ENCODE data around the gene SLC49A3.
"Not testable (repeated sequence)": the region's sequence is repeated elsewhere in the genome, so short reads cannot be mapped to it uniquely, and the experiment has no call there.

The SLC49A3 gene

DNA sequence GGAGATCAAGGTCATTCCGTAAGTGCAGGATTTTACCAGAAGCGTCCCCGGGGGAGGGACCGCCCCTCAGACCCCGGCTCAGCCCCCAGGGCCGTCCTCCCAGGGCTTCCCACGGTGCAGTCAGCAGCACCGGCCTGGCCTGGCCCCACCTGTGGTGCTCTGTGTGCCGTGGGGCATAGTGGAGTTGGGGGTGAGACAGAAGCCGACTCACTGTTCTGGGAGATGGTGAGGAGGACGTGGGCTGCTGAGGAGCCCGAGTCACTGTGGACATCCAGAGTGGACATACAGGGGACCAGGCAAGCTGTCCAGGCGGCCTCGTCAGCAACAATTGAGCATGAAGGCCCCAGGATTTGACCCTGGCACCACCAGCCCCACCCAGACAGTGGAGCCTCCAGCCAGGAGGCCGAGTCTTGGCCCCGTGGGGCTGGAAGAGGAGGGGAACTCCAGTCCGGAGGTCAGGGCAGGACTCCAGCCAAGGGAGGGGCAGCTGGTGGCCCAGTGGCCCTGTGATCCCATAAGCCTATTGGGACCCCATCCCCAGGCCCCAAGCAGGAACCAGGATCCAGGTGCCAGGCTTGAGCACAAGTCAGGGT lies 34.0 kb downstream of the SLC49A3 start:
- DNase-seq (ENCODE audit: low read depth in 2 of 3, low spot score in 1 of 3): no peak

DNA sequence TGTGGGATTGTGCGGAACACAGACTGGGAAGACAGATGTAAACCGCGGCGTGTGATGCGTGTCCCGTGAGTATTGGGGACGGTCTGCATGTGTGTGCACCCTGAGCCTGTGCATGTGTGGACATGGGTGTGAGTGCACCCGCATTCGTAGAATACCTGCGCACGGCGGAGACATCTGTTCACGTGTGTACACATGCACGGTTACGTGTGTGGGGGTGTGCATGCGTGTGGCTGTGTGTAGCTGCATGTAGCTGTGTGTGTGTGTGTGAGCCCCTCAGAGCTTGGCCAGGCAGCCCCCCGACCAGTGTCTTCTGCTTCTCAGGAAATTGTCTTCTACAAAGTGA lies 34.5 kb downstream of the SLC49A3 start:
- no peak for DNase-seq (ENCODE audit: low read depth in 2 of 3, low spot score in 1 of 3)

GRCh38 chr4:653831-654502 lies 35.0 kb downstream of the SLC49A3 start:
- no peak for DNase-seq (ENCODE audit: low read depth in 2 of 3, low spot score in 1 of 3)

DNA sequence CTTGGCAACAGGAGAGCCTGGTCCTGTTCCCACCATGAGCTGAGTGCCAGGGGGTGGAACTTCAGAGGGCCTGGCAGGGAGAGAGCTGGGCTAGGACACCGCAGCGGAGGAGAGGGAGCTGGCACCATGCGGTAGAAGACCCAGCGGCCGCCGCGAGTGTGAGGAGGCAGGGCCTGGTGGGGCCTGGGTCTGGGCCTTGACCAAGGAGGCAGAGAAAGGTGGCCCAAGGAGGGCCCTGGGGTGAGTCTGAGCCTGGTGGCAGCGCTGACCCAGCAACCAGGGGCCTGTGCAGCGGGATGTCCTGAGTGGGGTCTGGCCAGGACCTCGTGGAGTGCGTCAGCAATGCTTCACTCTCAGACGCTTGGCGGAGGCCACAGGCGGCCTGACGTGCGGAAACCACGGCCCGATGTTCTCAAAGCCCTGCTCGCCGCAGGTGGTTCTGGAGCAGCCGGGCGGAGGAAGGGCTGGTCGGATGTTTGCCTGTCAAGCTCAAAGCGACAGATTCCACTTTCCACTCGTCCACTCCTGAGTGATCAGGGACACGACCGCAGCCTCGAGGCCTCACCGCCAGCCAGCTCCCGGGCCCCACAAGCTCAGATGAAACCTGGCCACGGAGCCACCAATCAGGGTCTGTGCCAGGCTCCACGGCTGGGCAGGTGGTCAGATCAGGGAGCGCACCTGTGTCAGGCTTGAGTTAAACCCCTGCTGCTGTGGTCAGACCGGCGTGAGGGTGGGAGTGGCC lies 35.7 kb downstream of the SLC49A3 start:
- DNase-seq (ENCODE audit: low read depth in 2 of 3, low spot score in 1 of 3): no peak

GRCh38 chr4:651884-652642 lies 36.9 kb downstream of the SLC49A3 start:
- DNase-seq (ENCODE audit: low read depth in 2 of 3, low spot score in 1 of 3): no peak

DNA sequence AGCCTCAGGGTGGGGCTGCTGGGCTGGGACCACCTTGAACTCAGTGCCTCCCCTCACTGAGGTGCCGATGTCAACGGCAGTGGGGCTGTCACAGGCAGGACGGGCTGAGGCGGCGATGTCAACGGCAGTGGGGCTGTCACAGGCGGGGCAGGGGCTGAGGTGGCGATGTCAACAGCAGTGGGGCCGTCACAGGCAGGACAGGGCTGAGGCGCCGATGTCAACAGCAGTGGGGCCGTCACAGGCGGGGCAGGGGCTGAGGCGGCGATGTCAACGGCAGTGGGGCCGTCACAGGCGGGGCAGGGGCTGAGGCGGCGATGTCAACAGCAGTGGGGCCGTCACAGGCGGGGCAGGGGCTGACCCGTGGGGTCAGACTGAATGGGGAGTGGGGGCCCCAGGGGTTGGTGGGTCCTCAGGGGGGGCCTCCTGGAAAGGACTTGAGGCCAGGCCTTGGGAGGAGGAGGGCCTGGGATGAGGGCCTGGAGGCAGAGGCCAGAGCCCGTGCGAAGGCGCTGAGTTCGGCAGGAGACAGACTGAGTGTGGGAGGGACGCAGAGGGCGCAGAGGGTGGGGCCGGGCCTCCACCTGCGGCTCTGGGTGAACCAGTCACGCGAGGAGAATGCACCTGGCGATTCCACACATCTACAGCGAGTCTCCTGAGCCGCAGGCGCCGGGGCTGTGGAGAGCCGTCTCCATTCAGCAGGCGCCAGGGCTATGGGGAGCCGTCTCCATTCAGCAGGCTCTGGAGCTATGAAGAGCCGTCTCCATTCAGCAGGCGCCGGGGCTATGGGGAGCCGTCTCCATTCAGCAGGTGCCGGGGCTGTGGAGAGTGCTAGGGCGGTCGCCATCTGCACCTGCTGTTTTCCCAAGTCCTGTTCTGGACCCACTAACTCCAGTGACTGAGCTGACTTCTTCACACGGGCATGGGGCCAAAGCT lies 37.7 kb downstream of the SLC49A3 start:
- no peak for DNase-seq (ENCODE audit: low read depth in 2 of 3, low spot score in 1 of 3)

DNA sequence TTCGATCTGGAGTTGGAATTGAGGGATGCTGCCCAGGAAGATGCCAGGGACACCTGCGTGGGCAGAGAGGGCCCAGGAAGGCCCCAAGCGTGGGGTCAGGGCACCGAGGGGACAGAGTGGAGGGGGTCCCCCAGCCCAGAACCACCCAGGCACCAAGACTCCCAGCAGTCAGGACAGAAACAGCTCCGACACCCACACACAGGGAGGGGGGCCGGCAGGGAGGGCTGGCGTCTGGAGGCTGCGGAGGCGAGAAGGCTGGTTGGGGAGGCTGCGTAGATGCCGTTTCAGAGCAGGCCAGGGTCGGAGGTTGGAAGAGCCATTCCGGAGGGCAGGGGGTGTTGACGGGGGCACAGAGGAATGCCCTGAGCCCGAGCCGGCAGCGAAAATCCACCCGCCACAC lies 38.5 kb downstream of the SLC49A3 start:
- DNase-seq (ENCODE audit: low read depth in 2 of 3, low spot score in 1 of 3): no peak

- DNase-seq (ENCODE audit: low read depth in 2 of 3, low spot score in 1 of 3): no peak
Observed at GRCh38 chr4:649751-650310, 39.1 kb downstream of the SLC49A3 start.

DNA sequence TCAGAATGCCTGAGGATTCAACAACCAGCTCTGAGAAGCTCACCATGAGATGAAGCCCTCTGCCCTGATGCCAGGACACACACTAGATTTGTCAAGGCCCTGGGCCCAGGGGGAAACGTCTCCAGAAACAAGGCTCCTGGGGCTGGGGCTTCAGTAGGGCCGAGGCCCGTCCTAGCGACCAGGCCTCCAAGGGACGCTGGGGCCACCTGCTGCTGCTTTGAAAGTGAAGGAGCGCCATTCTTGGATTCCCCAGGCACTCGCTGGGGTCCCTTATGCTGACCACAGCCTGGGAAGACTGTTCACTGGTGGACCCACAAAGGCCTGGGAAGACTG lies 39.7 kb downstream of the SLC49A3 start:
- no peak for DNase-seq (ENCODE audit: low read depth in 2 of 3, low spot score in 1 of 3)

DNA sequence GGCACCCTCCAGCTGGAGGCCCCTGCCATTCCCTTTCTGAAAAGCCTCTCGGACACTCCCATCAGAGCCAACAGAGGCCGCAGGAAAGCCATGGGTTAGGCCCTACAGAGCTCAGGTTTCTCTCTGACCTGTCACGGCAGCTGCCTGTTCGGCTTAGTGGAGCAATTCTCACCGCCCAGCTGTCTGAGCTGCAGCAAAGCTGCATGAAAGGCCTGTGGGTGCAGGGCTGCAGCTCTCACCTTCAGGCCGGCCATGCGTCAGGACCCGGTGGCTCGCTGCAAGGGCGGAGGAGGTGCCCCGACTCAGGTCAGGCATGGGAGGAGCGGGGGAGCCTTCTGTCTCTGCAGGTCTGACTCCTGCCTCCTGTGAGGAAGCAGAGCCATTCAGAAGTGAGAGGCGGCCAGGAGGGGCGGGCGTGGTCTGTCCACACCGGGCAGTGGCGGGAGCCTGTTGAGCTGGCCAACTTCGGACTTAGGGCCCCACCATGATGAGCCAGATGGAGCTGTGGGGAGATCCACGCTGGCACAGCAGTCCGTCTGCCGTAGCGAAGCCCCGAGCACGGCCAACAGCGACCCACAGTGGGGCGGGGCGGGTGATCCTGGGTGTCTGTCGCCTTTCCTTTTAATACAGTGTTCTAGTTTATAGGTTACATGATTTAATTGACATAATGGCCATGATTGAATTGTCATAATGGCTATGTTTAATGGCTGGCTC lies 40.2 kb downstream of the SLC49A3 start:
- DNase-seq (ENCODE audit: low read depth in 2 of 3, low spot score in 1 of 3): no peak

DNA sequence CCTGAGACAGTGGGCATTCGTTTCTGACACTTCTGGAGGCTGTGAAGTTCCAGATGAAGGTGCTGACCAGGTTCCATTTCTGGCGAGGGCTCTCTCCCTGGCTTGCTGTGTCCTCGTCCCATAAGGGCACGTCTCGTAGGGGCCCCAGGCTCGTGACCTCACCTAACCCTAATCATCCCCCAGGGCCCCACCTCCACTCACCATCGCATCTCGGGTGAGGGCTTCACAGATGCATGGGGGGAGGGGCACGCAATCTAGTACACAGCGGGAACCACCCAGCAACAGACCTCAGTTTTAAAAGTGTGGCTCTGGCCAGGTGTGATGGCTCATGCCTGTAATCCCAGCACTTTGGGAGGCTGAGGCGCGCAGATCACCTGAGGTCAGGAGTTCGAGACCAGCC lies 41.5 kb downstream of the SLC49A3 start:
- no peak for DNase-seq (ENCODE audit: low read depth in 2 of 3, low spot score in 1 of 3)

- peak; percentile 8 to 15 (median 12) for DNase-seq (ENCODE audit: low read depth in 2 of 3, low spot score in 1 of 3)
Observed at GRCh38 chr4:646460-646859, 42.5 kb downstream of the SLC49A3 start.

GRCh38 chr4:642366-642765 lies 46.6 kb downstream of the SLC49A3 start:
- not testable (repeated sequence) for DNase-seq (ENCODE audit: low read depth in 2 of 3, low spot score in 1 of 3)

- no peak for DNase-seq (ENCODE audit: low read depth in 2 of 3, low spot score in 1 of 3)
Observed at GRCh38 chr4:637536-638280, 51.2 kb downstream of the SLC49A3 start.

DNA sequence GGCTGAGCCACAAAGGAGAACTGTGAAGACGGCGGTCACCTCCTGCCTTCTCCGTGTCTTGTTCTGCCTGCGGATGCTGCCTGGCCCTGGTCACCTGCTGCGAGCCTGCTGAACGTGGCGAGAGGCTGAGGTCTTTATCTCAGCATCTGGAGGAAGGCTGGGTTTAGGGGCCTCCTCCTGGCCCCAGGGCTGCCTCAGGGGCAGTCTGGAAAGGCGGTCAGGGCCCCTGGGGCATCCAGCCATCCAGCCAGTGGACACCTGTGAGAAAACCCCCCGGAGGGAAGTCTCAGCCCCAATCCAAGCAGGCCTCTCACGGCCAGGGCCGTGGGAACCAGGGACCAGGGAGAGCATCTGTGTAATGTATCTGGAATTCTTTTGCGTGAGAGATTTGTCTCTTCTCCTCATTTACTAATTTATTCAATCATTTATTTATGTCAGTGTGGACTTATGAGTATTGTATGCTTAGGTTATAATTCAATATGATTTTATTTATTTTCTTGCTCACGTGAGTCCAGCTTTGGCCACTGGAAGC lies 52.3 kb downstream of the SLC49A3 start:
- no peak for DNase-seq (ENCODE audit: low read depth in 2 of 3, low spot score in 1 of 3)

DNA sequence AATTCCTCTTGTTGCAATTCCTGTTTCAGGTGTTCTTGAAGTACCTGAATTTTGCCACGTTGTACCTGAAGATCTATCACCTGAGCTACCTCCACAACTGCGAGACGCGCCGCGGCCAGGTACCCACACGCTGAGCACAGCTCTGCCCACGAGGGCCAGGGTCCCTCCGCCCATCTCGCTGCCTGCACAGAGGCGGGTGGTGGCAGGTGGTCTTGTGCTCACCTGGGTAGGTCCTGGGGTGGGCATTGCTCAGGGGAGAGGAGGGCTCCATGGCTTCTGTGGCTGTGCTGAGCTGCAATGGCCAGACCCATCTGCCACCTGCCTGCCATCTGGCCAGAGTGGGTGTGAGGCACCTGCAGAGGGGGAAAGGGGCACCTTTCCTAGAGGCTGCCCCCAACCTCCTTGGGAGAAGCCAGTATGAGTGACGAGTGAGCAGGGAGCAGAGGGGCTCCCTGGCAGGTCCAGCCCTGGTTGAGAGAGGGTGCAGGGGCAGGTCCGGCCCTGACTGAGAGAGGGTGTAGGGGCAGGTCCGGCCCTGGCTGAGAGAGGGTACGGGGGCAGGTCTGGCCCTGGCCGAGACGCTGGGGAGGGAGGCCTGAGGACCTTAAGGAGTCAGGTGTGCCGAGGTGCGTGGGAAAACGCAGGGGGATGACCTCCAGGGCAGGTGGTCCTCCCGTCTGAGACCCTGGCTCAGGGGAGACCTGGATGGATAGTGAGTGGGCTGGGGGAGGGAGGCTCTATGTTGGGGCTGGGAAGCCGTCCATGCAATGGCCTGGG lies 52.9 kb downstream of the SLC49A3 start:
- no peak for DNase-seq (ENCODE audit: low read depth in 2 of 3, low spot score in 1 of 3)

- DNase-seq (ENCODE audit: low read depth in 2 of 3, low spot score in 1 of 3): not testable (repeated sequence)
Observed at GRCh38 chr4:635066-635835, 53.7 kb downstream of the SLC49A3 start.

All from stimulated activated CD4-positive, alpha-beta T cell treated with anti-CD3 and anti-CD28 coated beads, Interleukin-12 subunit alpha, Interleukin-12 subunit beta, amount 100 ng/mL, for 48 hours (primary cell).